ENCODE measurements around the gene PET117. TPM values are rescaled to one million over a fixed set of nuclear protein-coding genes. Genes with fewer than 3 reads are reported as not detected.

The PET117 gene
- polyA plus RNA-seq, 1 donor (not counting 4 experiments of a cell fraction or from before 2014, with no cell fraction given) = 11.8 TPM

DNA sequence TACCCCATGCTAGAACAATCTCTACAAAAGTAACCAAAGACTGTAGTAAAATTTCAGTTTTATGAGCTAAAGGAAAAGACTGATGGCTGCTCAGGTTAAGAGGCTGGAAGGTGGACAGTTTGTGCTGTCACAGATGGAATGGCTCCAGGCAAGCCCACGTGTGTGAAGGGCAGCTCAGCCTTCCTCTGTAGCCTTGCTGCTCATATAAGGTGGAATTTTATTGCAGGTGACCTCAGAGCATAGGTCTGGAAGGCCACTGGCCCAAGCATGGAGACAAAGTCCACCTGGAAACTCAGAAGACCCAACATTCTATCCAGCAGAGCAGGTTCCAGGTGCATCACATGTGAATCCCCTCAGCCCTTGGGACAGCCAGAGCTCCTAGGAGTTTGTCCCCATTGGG is 53.6 kb downstream of the PET117 start:
- H3K4me1 ChIP-seq (ENCODE audit: control insufficient read depth, extremely low read depth, insufficient read depth, low read length) = peaks cover 26% of the 10 kb centered on the region
- peaks cover 0 to 4% of the 10 kb centered on the region in 2 experiments for H3K36me3 ChIP-seq (ENCODE audit: control insufficient read depth in 2 of 2, extremely low read depth in 1 of 2, insufficient read depth in 2 of 2, low read length in 2 of 2)
- no peak overlapping the region for H3K27ac ChIP-seq (ENCODE audit: control insufficient read depth, insufficient read depth, low read length)

More for the DNA sequence above, 53.6 kb downstream of the PET117 start:
- H3K9me1 ChIP-seq (ENCODE audit: control insufficient read depth, extremely low read depth, insufficient read depth, low read length) = no peaks in the 10 kb centered on the region
- no peaks in the 10 kb centered on the region for H3K9me3 ChIP-seq (ENCODE audit: control insufficient read depth, low read depth, low read length)
- H4K20me1 ChIP-seq (ENCODE audit: control insufficient read depth, extremely low read depth, insufficient read depth, low read length) = no peaks in the 10 kb centered on the region
- no peaks in the 10 kb centered on the region for H3K79me2 ChIP-seq (ENCODE audit: control insufficient read depth, insufficient read depth, low read length)
- no peak overlapping the region for H2AFZ ChIP-seq (ENCODE audit: control insufficient read depth, low read length)
- no peak for DNase-seq (ENCODE audit: low read depth, low spot score)
- no peak for FAIRE-seq
- no peak overlapping the region for H3K4me3 ChIP-seq (ENCODE audit: control insufficient read depth in 2 of 3, extremely low read depth in 1 of 3, insufficient read depth in 2 of 3, low read depth in 1 of 3, low read length in 3 of 3)
- no peaks in the 10 kb centered on the region for H3K27me3 ChIP-seq (ENCODE audit: control insufficient read depth, extremely low read depth, insufficient read depth, low read length)
- dilution Hi-C loops (cut with MboI; ENCODE audit: extremely low pct_ligation_motif_present, low sequenced_read_pairs) = no loop called here
- no peak overlapping the region for H3K4me2 ChIP-seq (ENCODE audit: control insufficient read depth, extremely low read depth, insufficient read depth, low read depth, low read length)
- no peak for TF ChIP-seq EZH2 (IDR thresholded peaks at IDR 0.05; ENCODE audit: low read length)
- TF ChIP-seq, protein P1, sequence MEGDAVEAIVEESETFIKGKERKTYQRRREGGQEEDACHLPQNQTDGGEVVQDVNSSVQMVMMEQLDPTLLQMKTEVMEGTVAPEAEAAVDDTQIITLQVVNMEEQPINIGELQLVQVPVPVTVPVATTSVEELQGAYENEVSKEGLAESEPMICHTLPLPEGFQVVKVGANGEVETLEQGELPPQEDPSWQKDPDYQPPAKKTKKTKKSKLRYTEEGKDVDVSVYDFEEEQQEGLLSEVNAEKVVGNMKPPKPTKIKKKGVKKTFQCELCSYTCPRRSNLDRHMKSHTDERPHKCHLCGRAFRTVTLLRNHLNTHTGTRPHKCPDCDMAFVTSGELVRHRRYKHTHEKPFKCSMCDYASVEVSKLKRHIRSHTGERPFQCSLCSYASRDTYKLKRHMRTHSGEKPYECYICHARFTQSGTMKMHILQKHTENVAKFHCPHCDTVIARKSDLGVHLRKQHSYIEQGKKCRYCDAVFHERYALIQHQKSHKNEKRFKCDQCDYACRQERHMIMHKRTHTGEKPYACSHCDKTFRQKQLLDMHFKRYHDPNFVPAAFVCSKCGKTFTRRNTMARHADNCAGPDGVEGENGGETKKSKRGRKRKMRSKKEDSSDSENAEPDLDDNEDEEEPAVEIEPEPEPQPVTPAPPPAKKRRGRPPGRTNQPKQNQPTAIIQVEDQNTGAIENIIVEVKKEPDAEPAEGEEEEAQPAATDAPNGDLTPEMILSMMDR (optimal IDR thresholded peaks at IDR 0.05 in 1 of 3, IDR thresholded peaks at IDR 0.05 in 1 of 3, conservative IDR thresholded peaks at IDR 0.05 in 1 of 3; ENCODE audit: extremely low read depth in 1 of 3, insufficient read depth in 2 of 3, low read length in 3 of 3) = no peak
- no peak overlapping the region for H3K9ac ChIP-seq (ENCODE audit: control insufficient read depth, extremely low read depth, insufficient read depth, low read length)

Small RNA genes lying within 50 kb of the gene (small RNA-seq; reads per million reads assigned to genes)
- 0 reads per million in 3 experiments for gene RF00019 (ENCODE audit: insufficient read length in 3 of 3, low read depth in 3 of 3, low replicate concordance in 1 of 3)
- gene RNU7-137P (ENCODE audit: insufficient read length in 3 of 3, low read depth in 3 of 3, low replicate concordance in 1 of 3) = 0 reads per million in 3 experiments

Other genes starting within 250 kb of the PET117 start
- gene SNX5, start 169.1 kb upstream of the PET117 start, polyA plus RNA-seq = 92.9 to 187 TPM (median 109 TPM) in 3 replicates
- 20.3 to 31.6 TPM (median 23.6 TPM) in 3 replicates for gene MGME1, start 168.8 kb upstream of the PET117 start, polyA plus RNA-seq
- gene OVOL2, start 79.9 kb upstream of the PET117 start, polyA plus RNA-seq = 3.1 to 5.3 TPM (median 4.3 TPM) in 3 replicates
- gene KAT14, start within 50 bp of the PET117 start, polyA plus RNA-seq = 9.4 to 9.8 TPM (median 9.6 TPM) in 3 replicates
- gene ZNF133, start 150.7 kb downstream of the PET117 start, polyA plus RNA-seq = 10.9 to 25.0 TPM (median 15.8 TPM) in 3 replicates

Measured in keratinocyte (primary cell).